K562 (cell line): Measurements from ENCODE around the gene NR1D1. TPM values are rescaled to one million over a fixed set of nuclear protein-coding genes. Genes with fewer than 3 reads are reported as not detected.

Source experiments
- ATAC-seq: fragments of 200-7000 bp; cut with Tn5 transposase; 3 replicates; pipeline ENCODE4 v1.9.1; 2020; ENCODE audit warnings: moderate library complexity
- BruUV-seq: library from RNA; stranded (reverse); fragments of 400-500 nt; replicated peaks from 2 replicates; lab custom pipeline; 2021; lab: Mats Ljungman, UMichigan
- CTCF ChIA-PET: fragments of 300-600 bp; formaldehyde crosslinking; extraction: SDS; loops from one replicate; lab custom pipeline; 2021; ENCODE audit warnings: low intra/inter-chr PET ratio; lab: Yijun Ruan, JAX
- POLR2A ChIA-PET: fragments of 300-600, 350-650 bp; sonication (Branson Sonifier 250); formaldehyde crosslinking; extraction: SDS; loops from one replicate; lab custom pipeline; 2021; ENCODE audit warnings: antibody characterized with exemption, inconsistent platforms; lab: Yijun Ruan, JAX
- DNase-seq, 4 experiments: peaks; one replicate each; pipeline versions ENCODE4 v3.0.0 to v3.0.0-alpha.2; 2011 to 2018; ENCODE audit warnings: low spot score in 3 of 4, mixed read lengths in 3 of 4; ENCODE audit errors: extremely low read depth in 1 of 4
- FAIRE-seq: peaks from 2 replicates; lab custom pipeline; 2011; peaks lifted over from hg19 to GRCh38; lab: Jason Lieb, UNC
- H2AFZ ChIP-seq: 2 replicates; pipeline ENCODE4 v1.6.0; 2011; ENCODE audit warnings: low read depth, low read length, control low read depth, inconsistent platforms
- H3K27ac ChIP-seq: fragments of 200-600 bp; 3 replicates; pipeline ENCODE4 v1.8.0; 2011; ENCODE audit warnings: low read depth, mild to moderate bottlenecking, control low read depth, inconsistent platforms, low read length, moderate library complexity, mixed read lengths; ENCODE audit errors: extremely low read depth
- H3K27me3 ChIP-seq, 2 experiments: fragments of 300-600 bp in 1 of 2; 2 replicates in 1 of 2; 3 replicates in 1 of 2; pipeline versions ENCODE4 v1.6.0 to v1.8.0; 2011; ENCODE audit warnings: inconsistent platforms in 2 of 2, low read length in 2 of 2, mild to moderate bottlenecking in 1 of 2, mixed read lengths in 1 of 2, moderate library complexity in 1 of 2; ENCODE audit not compliant: control insufficient read depth in 2 of 2, insufficient read depth in 2 of 2
- H3K36me3 ChIP-seq: fragments of 300-600 bp; 3 replicates; pipeline ENCODE4 v1.8.0; 2011; ENCODE audit warnings: mild to moderate bottlenecking, low read length, inconsistent platforms; ENCODE audit not compliant: control insufficient read depth, insufficient read depth
- H3K4me1 ChIP-seq, 2 experiments: fragments of 200-600 bp in 1 of 2; replicated peaks in 1 of 2; 2 replicates in 1 of 2; 3 replicates in 1 of 2; pipeline versions ENCODE4 v1.5.1 to v1.8.0; 2011; ENCODE audit warnings: inconsistent platforms in 2 of 2, low read length in 2 of 2, mild to moderate bottlenecking in 1 of 2, mixed read lengths in 1 of 2, moderate library complexity in 1 of 2; ENCODE audit not compliant: control insufficient read depth in 2 of 2, insufficient read depth in 2 of 2
- H3K4me2 ChIP-seq: 2 replicates; pipeline ENCODE4 v1.6.1; 2011; ENCODE audit warnings: low read length, control low read depth, inconsistent platforms, mixed read lengths; ENCODE audit not compliant: insufficient read depth
- H3K4me3 ChIP-seq: fragments of 200-600 bp; sonication (generic), shearing (Covaris generic); 2 replicates; pipeline ENCODE4 v1.5.1; 2016; ENCODE audit warnings: control low read depth, inconsistent platforms
- H3K79me2 ChIP-seq: fragments of 200-600 bp; 3 replicates; pipeline ENCODE4 v1.8.0; 2011; ENCODE audit warnings: low read length, inconsistent platforms; ENCODE audit not compliant: control insufficient read depth, insufficient read depth
- H3K9ac ChIP-seq, 2 experiments: 2 replicates each; pipeline versions ENCODE4 v1.6.0 to v1.6.1; 2011; ENCODE audit warnings: low read depth in 2 of 2, low read length in 2 of 2, control low read depth in 1 of 2, inconsistent platforms in 1 of 2, mild to moderate bottlenecking in 1 of 2, mixed read lengths in 1 of 2; ENCODE audit not compliant: insufficient read depth in 1 of 2
- H3K9me1 ChIP-seq: one replicate; pipeline ENCODE4 v1.6.0; 2011; ENCODE audit warnings: inconsistent platforms, mild to moderate bottlenecking, low read length, moderate library complexity; ENCODE audit not compliant: control insufficient read depth, insufficient read depth
- H3K9me3 ChIP-seq: replicated peaks from 2 replicates; pipeline ENCODE4 v1.5.1; 2011; ENCODE audit warnings: low read depth, low read length, inconsistent platforms; ENCODE audit not compliant: control insufficient read depth, insufficient read depth
- H4K20me1 ChIP-seq: replicated peaks from 2 replicates; pipeline ENCODE4 v1.6.1; 2011; ENCODE audit warnings: low read length, inconsistent platforms, mixed read lengths; ENCODE audit not compliant: control insufficient read depth, insufficient read depth
- CEBPB ChIP-seq: fragments of 450-650 bp; IDR thresholded peaks from 2 replicates; pipeline ENCODE4 v1.6.1; 2016; ENCODE audit warnings: missing genetic modification characterization, missing compliant biosample characterization
- POLR3G ChIP-seq: IDR thresholded peaks from 2 replicates; pipeline ENCODE4 v1.6.1; 2011; ENCODE audit not compliant: insufficient read length, insufficient replicate concordance; ENCODE audit errors: extremely low read depth
- TEAD1 ChIP-seq, 2 experiments: fragments of 450-650 bp in 1 of 2; sonication (generic) in 1 of 2; formaldehyde crosslinking; IDR thresholded peaks; 2 replicates each; pipeline versions ENCODE4 v1.4.0 to v1.8.0; 2020 to 2022; ENCODE audit warnings: mild to moderate bottlenecking in 2 of 2, missing genetic modification reagents in 1 of 2
- TEAD2 ChIP-seq: fragments of 450-650 bp; IDR thresholded peaks from 2 replicates; pipeline ENCODE4 v1.6.1; 2016; ENCODE audit warnings: missing genetic modification characterization, control low read depth, missing compliant biosample characterization
- ZNF436 ChIP-seq: fragments of 250-450, 450-650 bp; sonication (Bioruptor Pico); formaldehyde crosslinking; IDR thresholded peaks from 2 replicates; pipeline ENCODE4 v1.7.0; 2020; ENCODE audit warnings: mild to moderate bottlenecking
- ZNF780A ChIP-seq: fragments of 250-450 bp; sonication (Bioruptor Pico); IDR thresholded peaks from 2 replicates; pipeline ENCODE4 v1.5.0; 2021; ENCODE audit warnings: mild to moderate bottlenecking
- WGBS: fragments of 100-300 bp; shearing (Covaris generic); methylation state at CpG from one replicate; pipeline ENCODE4 v1.1.6; 2016; ENCODE audit warnings: low coverage, mixed read lengths; ENCODE audit not compliant: insufficient coverage; ENCODE audit errors: missing lambda C conversion rate; 5-methylcytosine and 5-hydroxymethylcytosine counted together
- in situ Hi-C: fragments of 300-500 bp; cut with MboI; formaldehyde crosslinking; loops from 4 replicates; pipeline ENCODE4 v1.15.0; 2018; ENCODE audit warnings: inconsistent platforms, mixed read lengths
- intact Hi-C: fragments of 100-400 bp; cut with micrococcal nuclease; formaldehyde crosslinking; loops from 2 replicates; pipeline ENCODE4 v1.14.2; 2022
- polyA plus RNA-seq, 8 experiments: library from polyadenylated mRNA; depleted of rRNA in 4 of 8; stranded (reverse) in 5 of 8; unstranded in 3 of 8; fragments of >200 nt; fragmentation: Nextera tagmentation in 2 of 8; fragmentation: Illumina TruSeq in 1 of 8; extraction: Ambion mirVana in 2 of 8; extraction: Trizol in 1 of 8; gene quantifications; 2 replicates each; pipeline versions ENCODE4 v1.2.1 to v1.2.3, GENCODE V29; 2011 to 2014; ENCODE audit warnings: inconsistent platforms in 1 of 8, missing spikeins in 1 of 8
- total RNA-seq, 7 experiments: library from RNA; depleted of rRNA in 6 of 7; stranded (reverse); fragments of >200 nt in 6 of 7; fragmentation: Illumina TruSeq in 2 of 7; extraction: Trizol in 2 of 7; gene quantifications; 2 replicates each; pipeline versions ENCODE4 v1.2.1 to v1.2.3, GENCODE V29; 2011 to 2021; ENCODE audit warnings: low replicate concordance in 1 of 7
- TF ChIP-seq, protein P1 (sequence below), 2 experiments: fragments of 250-450 bp in 1 of 2; fragments of 450-650 bp in 1 of 2; sonication (Bioruptor Pico) in 1 of 2; IDR thresholded peaks; 2 replicates each; pipeline versions ENCODE4 v1.6.1 to v1.8.0; 2016 to 2021; ENCODE audit warnings: mild to moderate bottlenecking in 2 of 2, moderate library complexity in 2 of 2, missing compliant biosample characterization in 1 of 2, missing genetic modification characterization in 1 of 2
- TF ChIP-seq, protein P2 (sequence below): fragments of 250-450 bp; sonication (Bioruptor Pico); IDR thresholded peaks from 2 replicates; pipeline ENCODE4 v1.5.0; 2022; ENCODE audit warnings: mild to moderate bottlenecking
- TF ChIP-seq, protein P3 (sequence below): fragments of 150-350 bp; IDR thresholded peaks from 2 replicates; pipeline ENCODE4 v1.6.1; 2014; ENCODE audit warnings: low read depth, mild to moderate bottlenecking, low read length, borderline replicate concordance
- TF ChIP-seq, protein P4 (sequence below): fragments of 450-650 bp; IDR thresholded peaks from 2 replicates; pipeline ENCODE4 v1.6.1; 2016

The NR1D1 gene
- total and polyA plus RNA-seq, 9 of the 15 experiments (the other 6 are each of a cell fraction or from before 2014, with no cell fraction given): 0.25 to 7.7 (median 0.65) TPM

DNA sequence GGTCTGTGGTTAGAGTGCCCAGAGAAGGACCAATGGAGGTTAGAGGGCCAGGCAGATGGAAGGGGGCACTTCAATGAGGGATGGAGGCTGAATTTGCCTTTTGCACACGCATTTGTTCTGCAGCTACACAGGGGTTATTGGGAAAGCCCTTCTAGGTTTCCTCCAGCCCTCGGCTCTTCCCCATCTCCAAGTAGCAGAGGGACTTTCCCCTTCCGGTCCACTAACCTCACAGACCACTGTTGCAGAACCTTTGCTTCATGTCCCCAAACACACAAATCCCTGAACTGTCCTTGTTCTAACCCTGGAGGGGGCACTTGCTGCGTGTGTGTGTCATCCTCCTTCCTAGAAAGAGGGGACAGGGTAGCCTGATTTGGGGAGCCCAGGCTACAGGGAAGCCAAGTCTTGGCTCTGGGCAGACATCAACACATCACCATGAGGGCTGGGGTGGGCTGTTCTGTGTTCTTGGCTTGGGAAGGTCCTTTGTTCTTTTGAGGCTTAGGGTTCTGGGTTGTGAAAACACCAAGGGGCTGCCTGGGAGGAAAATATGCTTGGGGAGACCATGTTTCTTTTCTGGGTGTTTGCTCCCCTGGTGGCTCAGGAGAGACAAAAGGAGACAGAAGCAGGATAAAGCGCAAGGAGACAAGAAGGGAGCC, 7.3 kb upstream of the NR1D1 start (continued):
- TF ChIP-seq, protein P1, sequence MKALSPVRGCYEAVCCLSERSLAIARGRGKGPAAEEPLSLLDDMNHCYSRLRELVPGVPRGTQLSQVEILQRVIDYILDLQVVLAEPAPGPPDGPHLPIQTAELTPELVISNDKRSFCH (CRISPR knock-in tag; IDR thresholded peaks at IDR 0.05): no peak
- TF ChIP-seq, protein P1 (tag; IDR thresholded peaks at IDR 0.05): no peak
- TF ChIP-seq, all 486 proteins: peak for 0

DNA sequence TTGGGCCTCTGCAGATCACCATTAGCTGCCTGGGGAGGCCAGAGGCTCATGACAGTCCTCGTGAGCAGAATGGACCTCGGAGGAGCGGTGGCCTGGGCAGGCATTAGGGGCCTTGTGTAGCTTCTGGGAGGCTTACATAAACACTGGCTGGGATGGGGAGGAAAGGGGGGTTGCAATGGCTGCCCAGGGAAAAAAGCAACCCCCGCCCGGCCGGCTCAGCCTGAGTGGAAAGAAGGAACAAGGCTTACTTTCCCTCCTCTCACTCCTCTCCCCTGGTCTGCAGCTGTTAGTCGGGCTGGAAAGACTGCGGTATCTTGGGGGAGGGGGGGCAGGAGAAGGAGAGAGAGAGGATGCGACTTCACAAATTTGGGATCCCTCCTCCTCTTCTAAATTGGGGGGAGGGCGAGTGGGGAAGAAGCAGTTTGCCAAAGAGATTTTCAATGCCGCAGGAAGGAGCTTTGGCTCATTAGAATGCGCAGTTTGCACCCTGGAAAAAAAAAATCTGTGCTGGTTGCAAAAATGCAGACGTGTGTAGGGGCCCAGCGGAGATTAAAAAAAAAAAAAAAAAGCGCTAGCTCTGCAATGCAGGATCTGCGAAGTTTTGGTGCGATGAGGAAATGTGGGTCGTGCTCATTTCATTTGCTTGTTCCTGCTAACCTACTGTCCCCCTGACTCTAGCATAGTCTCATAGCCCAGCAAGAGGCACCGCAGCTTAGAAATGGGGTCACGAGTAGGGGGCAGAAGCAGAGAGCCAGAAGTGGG, 6.6 kb upstream of the NR1D1 start:
- CTCF ChIA-PET: no interaction called here
- Histone ChIP-seq H3K27me3 (no peaks in the 10 kb centered on the region), H3K4me1 (peaks cover 55 to 66% of the 10 kb centered on the region in 2 experiments), H2AFZ (peak overlapping the region; percentile 99), H3K4me2 (no peak overlapping the region), H4K20me1 (no peaks in the 10 kb centered on the region), H3K79me2 (no peaks in the 10 kb centered on the region), H3K9me3 (no peaks in the 10 kb centered on the region), H3K9me1 (no peaks in the 10 kb centered on the region), H3K4me3 (no peak overlapping the region), H3K27ac (no peak overlapping the region), H3K36me3 (no peaks in the 10 kb centered on the region), H3K9ac (peak overlapping the region in 1 of 2 experiments; percentile 84; a peak in 1 of 4 replicates)
- ATAC-seq: no peak
- POLR2A ChIA-PET: interaction anchor here (0.6 to 0.7 kb wide), 3 partner anchors 51 to 435 kb away, joined by 3 read pairs; no protein-coding TSS in a partner anchor
- in situ Hi-C loops: no loop called here
- DNase-seq: no peak
- no peak for FAIRE-seq
- 85% methylated on average over 14 of the region's 20 CpGs for WGBS
- no TSS peak for BruUV-seq
- intact Hi-C loops: no loop called here
- TF ChIP-seq CEBPB (no peak), TEAD1 (CRISPR knock-in tag; IDR thresholded peaks at IDR 0.05) (no peak), ZNF436 (CRISPR knock-in tag) (no peak), TEAD2 (no peak), POLR3G (no peak), ZNF780A (CRISPR knock-in tag) (no peak)
- TF ChIP-seq, protein P2, sequence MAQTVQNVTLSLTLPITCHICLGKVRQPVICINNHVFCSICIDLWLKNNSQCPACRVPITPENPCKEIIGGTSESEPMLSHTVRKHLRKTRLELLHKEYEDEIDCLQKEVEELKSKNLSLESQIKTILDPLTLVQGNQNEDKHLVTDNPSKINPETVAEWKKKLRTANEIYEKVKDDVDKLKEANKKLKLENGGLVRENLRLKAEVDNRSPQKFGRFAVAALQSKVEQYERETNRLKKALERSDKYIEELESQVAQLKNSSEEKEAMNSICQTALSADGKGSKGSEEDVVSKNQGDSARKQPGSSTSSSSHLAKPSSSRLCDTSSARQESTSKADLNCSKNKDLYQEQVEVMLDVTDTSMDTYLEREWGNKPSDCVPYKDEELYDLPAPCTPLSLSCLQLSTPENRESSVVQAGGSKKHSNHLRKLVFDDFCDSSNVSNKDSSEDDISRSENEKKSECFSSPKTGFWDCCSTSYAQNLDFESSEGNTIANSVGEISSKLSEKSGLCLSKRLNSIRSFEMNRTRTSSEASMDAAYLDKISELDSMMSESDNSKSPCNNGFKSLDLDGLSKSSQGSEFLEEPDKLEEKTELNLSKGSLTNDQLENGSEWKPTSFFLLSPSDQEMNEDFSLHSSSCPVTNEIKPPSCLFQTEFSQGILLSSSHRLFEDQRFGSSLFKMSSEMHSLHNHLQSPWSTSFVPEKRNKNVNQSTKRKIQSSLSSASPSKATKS (CRISPR knock-in tag): no peak
- TF ChIP-seq, protein P3, sequence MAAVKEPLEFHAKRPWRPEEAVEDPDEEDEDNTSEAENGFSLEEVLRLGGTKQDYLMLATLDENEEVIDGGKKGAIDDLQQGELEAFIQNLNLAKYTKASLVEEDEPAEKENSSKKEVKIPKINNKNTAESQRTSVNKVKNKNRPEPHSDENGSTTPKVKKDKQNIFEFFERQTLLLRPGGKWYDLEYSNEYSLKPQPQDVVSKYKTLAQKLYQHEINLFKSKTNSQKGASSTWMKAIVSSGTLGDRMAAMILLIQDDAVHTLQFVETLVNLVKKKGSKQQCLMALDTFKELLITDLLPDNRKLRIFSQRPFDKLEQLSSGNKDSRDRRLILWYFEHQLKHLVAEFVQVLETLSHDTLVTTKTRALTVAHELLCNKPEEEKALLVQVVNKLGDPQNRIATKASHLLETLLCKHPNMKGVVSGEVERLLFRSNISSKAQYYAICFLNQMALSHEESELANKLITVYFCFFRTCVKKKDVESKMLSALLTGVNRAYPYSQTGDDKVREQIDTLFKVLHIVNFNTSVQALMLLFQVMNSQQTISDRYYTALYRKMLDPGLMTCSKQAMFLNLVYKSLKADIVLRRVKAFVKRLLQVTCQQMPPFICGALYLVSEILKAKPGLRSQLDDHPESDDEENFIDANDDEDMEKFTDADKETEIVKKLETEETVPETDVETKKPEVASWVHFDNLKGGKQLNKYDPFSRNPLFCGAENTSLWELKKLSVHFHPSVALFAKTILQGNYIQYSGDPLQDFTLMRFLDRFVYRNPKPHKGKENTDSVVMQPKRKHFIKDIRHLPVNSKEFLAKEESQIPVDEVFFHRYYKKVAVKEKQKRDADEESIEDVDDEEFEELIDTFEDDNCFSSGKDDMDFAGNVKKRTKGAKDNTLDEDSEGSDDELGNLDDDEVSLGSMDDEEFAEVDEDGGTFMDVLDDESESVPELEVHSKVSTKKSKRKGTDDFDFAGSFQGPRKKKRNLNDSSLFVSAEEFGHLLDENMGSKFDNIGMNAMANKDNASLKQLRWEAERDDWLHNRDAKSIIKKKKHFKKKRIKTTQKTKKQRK: no peak
- TF ChIP-seq, protein P4, sequence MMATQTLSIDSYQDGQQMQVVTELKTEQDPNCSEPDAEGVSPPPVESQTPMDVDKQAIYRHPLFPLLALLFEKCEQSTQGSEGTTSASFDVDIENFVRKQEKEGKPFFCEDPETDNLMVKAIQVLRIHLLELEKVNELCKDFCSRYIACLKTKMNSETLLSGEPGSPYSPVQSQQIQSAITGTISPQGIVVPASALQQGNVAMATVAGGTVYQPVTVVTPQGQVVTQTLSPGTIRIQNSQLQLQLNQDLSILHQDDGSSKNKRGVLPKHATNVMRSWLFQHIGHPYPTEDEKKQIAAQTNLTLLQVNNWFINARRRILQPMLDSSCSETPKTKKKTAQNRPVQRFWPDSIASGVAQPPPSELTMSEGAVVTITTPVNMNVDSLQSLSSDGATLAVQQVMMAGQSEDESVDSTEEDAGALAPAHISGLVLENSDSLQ: no peak
